K562 (cell line): Measurements from ENCODE around the gene CYP21A2.
"Not testable (repeated sequence)": the region's sequence is repeated elsewhere in the genome, so short reads cannot be mapped to it uniquely, and the experiment has no call there.

Source experiments
- FOXO4 ChIP-seq: fragments of 450-650 bp; formaldehyde crosslinking; IDR thresholded peaks from 2 replicates; pipeline ENCODE4 v1.4.0; 2020; ENCODE audit warnings: mild to moderate bottlenecking, moderate library complexity
- HNRNPK ChIP-seq: fragments of 200-400 bp; formaldehyde crosslinking; IDR thresholded peaks from one replicate; pipeline ENCODE4 v1.6.1; 2018; ENCODE audit warnings: mild to moderate bottlenecking, low read depth, low read length; ENCODE audit not compliant: poor library complexity, severe bottlenecking
- SRF ChIP-seq, 2 experiments: fragments of 250-450, 450-650 bp in 1 of 2; sonication (Bioruptor Pico) in 1 of 2; sonication (generic) in 1 of 2; formaldehyde crosslinking; IDR thresholded peaks; 2 replicates each; pipeline versions ENCODE4 v1.5.0 to v1.5.1; 2020 to 2022; ENCODE audit warnings: mild to moderate bottlenecking in 1 of 2, missing genetic modification reagents in 1 of 2
- ZNF274 ChIP-seq: IDR thresholded peaks from 2 replicates; pipeline ENCODE4 v1.6.1; 2011; ENCODE audit warnings: low read depth, mild to moderate bottlenecking, low read length, moderate library complexity, borderline replicate concordance
- TF ChIP-seq, protein P1 (sequence below): fragments of 150-350 bp; IDR thresholded peaks from 2 replicates; pipeline ENCODE4 v1.6.1; 2014; ENCODE audit warnings: low read depth, mild to moderate bottlenecking, low read length, borderline replicate concordance

GRCh38 chr6:32007086-32007485 lies 31.1 kb upstream of the CYP21A2 start:
- TF ChIP-seq SRF (CRISPR knock-in tag; IDR thresholded peaks at IDR 0.05); FOXO4; ZNF274; HNRNPK: not testable (repeated sequence)
- TF ChIP-seq, protein P1, sequence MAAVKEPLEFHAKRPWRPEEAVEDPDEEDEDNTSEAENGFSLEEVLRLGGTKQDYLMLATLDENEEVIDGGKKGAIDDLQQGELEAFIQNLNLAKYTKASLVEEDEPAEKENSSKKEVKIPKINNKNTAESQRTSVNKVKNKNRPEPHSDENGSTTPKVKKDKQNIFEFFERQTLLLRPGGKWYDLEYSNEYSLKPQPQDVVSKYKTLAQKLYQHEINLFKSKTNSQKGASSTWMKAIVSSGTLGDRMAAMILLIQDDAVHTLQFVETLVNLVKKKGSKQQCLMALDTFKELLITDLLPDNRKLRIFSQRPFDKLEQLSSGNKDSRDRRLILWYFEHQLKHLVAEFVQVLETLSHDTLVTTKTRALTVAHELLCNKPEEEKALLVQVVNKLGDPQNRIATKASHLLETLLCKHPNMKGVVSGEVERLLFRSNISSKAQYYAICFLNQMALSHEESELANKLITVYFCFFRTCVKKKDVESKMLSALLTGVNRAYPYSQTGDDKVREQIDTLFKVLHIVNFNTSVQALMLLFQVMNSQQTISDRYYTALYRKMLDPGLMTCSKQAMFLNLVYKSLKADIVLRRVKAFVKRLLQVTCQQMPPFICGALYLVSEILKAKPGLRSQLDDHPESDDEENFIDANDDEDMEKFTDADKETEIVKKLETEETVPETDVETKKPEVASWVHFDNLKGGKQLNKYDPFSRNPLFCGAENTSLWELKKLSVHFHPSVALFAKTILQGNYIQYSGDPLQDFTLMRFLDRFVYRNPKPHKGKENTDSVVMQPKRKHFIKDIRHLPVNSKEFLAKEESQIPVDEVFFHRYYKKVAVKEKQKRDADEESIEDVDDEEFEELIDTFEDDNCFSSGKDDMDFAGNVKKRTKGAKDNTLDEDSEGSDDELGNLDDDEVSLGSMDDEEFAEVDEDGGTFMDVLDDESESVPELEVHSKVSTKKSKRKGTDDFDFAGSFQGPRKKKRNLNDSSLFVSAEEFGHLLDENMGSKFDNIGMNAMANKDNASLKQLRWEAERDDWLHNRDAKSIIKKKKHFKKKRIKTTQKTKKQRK = not testable (repeated sequence)
